ENCODE data around the gene MED13L. TPM values are rescaled to one million over a fixed set of nuclear protein-coding genes. Genes with fewer than 3 reads are reported as not detected.

The MED13L gene
- total RNA-seq, result 69.3 TPM

DNA sequence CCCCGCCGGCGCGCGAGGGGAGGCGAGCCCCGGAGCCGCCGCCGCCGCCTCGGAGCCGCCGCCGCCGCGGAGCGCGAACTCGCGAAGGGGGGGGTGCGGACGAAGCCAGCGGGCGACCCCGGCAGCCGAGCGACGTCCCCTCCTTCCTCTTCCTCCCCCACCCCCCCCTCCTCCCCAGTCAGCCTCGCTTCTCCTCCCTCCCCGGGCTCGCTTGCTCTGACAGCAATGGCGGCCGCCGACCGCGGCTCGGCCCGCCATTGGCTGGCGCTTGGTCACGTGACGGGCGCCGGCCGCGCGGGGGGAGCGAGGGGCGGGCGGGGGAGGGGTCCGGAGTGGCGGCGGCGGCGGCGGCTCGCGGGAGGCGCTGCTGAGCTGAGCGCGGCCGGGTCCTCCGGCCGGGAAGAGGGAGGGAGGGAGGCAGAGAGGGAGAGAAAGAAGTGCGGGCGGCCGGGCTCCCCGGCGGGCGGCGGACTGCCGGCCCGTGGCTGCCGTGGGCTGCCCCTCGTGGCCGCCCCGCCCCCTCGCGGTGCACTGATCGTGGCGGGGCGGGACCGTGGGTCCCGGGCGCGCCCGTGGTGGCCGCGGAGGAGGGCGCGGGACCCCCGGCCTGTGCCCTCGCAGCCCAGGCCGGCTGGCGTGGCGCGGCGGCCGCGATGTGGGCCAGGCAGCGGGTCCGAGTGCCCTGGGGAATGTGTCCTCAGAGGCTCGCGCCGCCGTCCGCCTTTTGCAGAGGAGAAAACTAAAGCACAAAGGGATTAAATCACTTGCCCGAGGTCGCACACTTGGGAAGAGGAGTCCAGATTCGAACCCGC, at the start of gene MED13L:
Gene MED13L (minus strand): TSS at position 227 of the 812 bp plus-strand sequence. CDS start 562 bp downstream, outside the sequence.
- ATAC-seq, result peak; percentile 92

DNA sequence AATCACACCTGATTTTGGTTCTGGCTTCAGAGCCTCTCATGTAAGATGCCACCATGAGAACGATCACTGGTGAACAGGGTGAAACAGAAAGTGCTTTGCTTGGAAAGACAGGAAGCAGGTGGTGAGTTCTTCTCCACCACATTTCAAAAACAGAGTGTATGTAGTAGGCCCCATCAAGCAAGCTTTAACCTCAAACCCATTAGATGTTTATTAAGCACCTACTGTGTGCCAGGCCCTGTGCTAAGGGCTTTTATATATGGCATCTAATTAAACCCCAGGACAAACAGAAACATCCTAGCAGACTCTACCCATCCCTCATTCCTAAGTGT, 47.8 kb upstream of the MED13L start:
- ATAC-seq, result peak; percentile 47

DNA sequence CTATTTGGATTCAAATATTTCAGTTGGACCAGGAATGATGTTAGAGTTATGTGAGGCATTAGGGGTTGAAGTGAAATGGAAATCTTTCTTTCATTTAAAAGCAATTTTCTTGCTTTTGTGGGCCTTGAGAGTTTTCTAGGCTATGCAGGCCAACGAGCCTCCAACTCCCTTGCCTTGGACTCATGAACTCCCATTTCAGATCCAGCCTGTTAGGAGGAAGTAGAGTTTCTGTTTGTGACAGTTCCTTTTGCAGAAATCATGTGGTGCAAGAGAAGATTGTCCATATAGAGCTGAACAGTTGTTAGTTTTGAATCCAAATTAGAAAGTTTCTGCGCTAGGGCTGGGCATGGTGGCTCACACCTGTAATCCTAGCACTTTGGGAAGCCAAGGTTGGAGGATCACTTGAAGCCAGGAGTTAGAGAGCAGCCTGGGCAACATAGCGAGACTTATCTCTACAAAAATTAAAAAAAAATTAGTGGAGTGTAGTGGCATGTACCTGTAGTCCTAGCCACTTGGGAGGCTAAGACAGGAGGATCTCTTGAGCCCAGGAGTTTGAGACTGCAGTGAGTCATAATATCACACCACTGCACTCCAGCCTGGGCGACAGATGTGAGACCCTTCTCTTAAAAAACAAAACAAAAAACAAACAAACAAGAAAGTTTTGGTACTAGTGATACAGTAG, 47.3 kb upstream of the MED13L start:
- ATAC-seq, result no peak

DNA sequence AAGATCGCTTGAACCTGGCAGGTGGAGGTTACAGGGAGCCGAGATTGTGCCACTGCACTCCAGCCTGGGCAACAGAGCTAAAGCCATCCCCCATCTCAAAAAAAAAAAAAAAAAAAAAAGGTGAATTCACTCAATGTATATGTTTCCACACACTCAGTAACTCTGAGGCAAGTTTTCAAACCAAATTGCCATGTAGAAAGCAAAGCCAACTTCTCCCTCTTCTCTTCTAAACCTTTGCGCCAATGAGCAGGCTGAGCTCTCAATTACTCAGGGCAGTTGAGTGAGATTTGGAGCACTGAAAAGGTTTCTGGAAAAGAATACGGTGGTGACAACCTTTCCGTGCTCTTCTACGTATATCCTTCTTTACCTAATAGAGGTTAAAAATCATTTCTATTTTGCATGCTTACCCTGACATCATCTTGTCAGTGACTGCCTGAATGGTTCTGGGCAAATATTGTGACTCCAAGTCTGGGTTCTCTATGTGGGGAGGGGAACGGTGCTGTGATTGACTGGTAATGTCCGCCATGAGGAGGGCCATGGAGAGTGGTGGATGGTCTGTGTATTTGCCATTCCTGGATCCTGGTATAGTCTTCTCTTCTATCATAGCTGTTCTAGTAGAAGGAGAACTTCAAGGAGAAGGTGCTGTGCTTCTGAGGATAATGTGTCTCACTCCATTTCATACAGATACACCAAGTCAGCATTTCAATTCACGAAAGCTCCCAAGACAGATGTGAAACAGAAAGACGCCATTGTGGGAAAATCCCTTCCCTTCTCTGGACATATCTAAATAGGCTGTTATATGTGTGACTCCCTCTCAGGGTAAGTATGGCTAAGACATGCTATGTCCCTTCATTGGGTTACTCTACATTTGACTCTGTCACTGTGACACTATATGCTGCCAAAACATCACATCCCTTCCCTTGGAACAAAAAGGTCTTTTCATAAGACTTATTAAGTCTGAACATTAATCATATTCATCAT, 46.2 kb upstream of the MED13L start:
- ATAC-seq, result no peak

DNA sequence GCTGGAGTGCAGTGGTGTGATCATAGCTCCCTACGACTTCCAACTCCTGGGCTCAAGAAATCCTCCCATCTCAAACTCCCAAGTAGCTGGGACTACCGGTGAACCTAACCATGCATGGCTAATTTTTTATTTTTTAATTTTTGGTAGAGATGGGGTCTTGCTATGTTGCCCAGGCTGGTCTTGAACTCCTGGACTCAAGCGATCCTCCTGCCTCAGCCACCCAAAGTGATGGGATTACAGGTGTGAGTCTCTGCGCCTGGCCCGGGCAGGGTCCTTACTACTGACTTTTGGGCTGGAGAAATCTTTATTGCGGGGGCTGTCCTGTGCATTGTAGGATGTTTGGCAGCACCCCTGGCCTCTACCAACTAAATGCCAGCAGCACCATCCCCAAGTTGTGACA, 44.4 kb upstream of the MED13L start:
- ATAC-seq, result no peak

DNA sequence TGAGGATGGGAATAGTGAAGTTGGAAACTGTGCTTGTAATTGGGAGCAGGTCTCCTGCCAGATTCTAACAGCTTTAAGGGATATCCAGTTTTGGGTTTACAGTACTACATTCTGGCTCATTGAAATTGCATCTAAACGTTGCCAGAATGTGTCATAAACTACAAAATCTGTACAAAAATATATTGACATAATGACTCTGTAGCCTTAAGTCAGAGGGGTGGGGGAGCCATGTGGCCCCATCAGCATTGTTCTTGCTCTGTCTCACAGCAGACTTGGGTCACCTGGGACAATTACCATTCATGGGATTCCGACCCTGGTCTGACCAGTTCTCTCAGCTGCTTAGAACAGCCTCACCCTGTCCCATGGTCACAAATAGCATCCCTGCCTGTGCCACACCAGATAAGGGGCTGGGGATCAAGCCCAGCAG, 43.3 kb upstream of the MED13L start:
- peak; percentile 67 for ATAC-seq

DNA sequence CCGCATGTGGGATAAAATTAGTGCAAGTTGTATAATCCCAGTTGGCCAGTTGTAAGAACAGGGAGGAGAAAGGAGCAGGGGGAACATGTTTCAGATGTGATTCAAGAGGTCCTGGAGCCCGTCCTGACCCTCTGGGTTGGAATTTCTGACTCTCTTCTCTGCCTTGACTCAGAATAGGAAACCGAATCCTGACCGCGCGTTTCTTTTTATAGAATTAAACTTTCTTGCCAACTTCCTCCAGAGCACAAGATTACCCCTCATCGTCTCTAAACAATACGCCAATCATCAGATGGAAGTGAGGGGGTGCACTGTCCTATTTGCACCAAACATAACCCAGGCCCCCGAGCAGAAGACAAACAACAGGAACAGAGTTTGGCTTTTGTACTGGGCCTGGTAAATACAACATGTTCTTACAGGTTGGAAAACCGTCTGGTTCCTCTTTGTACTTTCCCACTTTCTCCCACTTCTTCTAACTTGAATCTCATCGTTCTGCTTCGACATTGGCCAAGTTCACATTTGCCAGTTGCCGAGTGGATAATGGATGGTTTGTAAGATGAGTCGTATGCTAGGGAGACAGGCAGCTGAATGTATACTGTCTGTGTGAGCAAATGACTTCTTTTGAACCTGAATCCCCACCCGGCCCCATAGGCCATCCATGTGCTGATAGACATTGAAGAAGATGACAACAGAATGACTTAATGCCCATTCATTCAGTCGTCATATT, 42.6 kb upstream of the MED13L start:
- ATAC-seq, result peak; percentile 52

DNA sequence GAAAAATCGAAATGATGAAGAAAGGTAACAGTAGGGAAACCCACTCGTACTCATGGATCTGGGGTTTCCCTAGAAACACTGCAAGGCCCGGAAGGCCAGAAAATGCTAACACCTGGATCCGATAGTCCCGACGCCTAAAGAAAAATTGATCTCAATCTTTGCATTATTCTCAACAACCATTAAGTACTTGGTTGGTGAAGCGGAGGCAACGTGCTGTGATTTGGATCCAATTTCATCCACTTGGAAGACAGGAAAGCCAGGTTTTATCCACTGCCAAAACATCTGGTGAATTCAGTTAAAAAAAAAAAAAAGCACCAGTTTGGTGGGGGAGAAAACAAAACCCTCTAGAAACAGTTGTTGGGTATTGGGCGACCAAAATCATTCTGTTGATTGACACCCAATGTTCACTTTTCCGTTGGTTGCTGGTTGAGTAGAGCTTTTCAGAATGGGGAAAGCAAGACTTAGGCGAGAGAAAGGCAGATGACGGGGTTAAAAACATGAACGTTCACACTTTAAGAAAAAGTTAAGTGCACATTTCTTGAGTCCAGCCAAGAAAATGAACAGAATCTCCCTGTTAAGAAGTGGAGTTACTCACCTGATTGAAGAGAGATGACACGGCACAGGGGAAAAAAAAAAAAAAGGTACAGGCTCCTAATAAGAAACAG, 41.9 kb upstream of the MED13L start:
- ATAC-seq, result no peak

DNA sequence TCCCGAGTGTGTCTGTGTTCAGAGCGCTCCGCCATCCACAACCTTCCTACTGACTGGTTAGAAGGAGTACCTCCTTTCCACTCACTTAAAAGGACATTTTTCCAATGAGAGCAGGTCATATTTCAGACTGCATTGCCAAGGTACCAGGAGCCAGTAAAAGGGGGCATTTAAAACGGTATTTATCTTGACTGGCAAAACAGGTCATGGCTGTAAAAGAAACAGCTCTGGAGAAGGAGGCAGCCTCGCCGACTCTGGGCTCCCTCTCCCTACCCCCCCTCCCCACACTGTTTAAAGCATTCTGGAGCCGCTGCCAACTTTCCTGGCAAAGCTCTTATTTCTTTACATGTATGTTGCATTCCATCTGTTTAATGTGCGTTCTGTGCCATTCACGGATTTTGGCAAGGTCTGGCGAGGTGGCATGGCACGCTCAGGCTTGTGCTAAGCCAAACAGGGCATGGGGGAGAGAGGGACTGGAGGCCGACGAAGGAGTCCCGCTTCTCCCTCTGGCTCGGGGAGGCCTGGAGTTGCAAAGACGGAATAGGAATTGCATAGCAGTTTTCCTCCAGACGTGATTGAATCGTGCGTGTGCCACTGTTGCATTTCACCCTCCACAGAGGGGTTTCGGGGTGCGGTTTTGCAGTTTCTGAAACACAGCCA, 41.2 kb upstream of the MED13L start:
- peak; percentile 18 for ATAC-seq

DNA sequence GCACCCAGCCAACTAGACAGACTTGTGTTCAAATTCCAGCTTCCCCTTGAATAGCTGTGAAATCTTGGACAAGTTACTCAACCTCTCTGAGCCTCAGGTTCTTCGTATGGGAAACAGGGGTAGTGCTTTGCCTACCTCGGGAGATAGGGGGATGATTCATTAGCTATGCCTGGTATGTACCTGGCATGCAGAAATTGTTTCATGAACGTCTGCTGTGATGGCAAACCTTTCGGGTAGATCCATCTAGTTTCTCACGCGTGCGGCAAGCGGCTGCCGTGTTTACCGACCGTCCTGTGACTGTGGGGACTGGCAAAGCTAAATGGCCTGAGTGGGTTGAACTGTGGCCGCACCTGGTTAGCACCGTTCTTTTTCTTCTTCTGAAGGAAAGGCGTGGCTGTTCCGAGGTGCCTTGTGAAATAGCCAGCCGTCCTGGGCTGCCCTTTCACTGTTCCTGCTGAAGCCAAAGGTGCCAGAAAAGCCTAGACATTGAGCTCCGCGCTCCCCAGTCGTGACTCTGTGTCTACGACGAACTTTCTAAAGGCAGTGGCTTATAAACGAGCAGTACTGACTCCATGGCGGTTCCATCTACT, 40.6 kb upstream of the MED13L start:
- ATAC-seq, result peak; percentile 35

DNA sequence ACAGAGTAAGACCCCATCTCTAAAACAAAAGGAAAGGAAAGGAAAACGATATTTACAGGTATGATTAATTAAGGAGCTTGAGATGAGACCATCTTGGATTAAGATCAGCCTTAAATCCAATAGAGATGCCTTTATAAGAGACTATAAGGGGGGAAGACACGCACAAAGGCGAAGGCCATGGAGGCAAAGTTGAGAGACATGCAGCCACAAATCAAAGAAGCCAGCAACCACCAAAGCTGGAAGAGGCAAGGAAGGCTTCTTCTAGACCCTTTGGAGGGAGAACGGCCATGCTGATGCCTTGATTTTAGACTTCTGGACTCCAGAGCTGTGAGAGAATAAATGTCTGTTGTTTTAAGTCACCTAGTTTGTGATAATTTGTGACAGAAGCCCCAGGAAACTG, 39.6 kb upstream of the MED13L start:
- ATAC-seq, result no peak

DNA sequence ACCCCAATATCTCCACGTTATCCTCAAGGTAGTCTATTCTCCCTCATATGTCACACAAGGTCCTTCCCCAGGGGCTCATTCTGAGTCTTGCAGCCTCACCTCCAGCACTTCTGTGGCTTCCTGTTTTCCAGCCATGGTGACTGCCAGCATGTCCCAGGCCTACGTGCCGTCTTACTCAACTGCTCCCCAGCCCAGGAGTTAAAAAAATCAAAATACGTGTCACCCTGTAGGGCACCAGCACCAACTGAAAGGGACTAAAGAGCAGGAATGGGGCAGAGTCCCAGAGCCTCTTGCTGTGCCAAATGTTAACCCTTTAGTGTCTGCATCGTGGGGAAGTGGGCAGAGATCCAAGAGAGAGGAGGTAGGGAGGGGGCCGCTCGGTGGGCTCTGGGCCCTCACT, 37.0 kb upstream of the MED13L start:
- ATAC-seq, result no peak

DNA sequence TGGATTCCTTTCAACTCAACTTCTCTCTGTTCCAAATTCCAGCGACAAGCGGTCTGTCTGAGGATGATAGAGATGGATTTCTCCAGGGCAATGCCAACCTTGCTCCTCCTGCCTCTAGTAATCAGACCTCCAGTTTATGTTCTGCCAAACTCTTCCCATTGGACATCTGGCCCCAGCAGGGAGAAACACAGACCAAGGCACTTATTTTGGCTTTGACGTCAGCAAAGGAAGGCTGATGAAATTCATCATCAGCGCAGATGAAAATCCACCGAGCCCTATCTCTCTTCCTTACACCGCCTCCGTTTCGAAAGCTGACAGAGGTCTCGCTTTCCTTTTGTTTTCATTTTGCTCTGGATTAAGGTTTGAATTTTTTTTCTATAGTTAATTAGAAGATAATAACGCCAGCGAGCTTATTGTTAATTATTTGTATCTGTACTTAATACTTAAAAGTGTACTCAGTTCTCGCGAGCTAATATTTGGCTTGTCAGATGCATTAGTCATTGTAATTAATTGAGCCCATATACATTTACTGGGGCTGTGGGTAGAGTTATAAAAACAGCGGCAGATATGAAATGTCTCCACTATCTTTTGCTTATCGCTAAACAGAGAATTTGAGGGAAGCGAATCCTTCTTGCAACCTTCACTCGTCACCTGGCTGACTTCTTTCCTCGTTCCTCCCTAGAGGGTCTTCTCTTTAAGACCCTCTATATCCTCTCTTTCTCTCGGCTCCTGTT, 35.9 kb upstream of the MED13L start:
- no peak for ATAC-seq

DNA sequence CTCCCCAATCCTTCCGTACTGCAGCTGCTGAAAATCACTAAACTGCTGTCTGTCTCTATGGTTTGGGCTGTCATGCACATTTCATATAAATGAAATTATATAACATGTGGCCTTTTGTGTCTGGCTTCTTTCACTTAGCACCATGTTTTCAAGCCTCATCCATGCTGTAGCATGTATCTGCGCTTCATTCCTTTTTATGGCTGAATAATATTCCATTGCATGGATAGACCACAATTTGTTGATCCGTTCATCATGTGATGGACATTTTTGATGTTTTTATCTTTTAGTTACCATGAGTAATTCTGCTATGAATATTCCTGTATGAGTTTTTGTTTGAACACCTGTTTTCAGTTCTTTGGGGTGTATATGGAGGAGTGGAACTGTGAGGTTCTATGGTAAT, 32.6 kb upstream of the MED13L start:
- no peak for ATAC-seq

DNA sequence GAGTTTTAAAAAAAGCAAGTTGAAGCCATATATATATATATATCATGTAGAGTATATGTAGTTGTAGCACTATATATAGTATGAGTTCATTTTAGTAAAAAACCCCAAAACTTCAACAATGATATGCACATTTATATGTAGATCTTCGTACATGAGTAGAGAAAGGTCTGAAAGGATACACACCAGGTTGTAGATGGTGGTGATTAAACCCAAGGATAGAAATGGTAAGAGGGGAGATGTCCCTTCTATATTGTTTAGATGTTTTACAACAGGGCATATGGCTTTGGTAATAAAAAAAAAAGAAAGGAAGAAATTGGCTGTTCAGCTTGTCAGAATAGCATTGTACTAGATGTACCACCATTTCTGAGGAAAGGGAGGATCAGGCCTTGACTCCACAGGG, 31.9 kb upstream of the MED13L start:
- no peak for ATAC-seq

DNA sequence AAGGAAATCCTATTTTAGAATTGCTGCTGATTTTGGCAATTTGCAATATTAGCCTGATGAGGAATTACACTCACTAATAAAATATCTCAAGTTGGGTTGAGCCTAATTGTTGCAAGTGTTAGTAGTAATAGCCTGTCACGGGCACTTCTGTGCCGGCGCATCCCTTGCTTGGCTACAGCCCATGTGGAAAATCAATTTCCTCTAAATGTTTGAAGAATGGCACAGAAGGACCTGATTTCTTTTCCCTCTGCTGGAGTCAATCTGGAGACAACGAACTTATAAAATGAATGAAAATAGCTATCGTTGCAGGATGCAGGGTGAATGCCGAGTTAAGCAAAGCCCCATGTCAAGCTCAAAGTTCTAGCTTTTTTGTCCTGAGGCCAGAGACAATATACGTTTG, 31.2 kb upstream of the MED13L start:
- no peak for ATAC-seq

DNA sequence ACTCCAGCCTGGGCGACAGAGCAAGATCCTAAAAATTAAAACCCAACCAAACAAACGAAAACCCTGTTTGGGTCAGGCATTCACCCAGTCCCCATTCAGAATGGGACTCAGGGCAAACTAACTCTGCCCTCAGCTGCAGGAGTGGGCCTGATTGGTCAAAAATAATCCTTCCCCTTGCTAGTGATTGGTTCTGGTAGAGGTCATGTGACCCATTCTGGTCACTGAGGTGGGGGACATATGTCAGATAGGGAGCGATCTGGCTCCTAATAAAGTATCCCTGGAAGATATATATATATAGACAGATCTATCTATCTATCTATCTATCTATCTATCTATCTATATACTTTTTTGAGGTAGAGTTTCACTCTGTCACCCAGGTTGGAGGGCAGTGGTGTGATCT, 29.5 kb upstream of the MED13L start:
- no peak for ATAC-seq

DNA sequence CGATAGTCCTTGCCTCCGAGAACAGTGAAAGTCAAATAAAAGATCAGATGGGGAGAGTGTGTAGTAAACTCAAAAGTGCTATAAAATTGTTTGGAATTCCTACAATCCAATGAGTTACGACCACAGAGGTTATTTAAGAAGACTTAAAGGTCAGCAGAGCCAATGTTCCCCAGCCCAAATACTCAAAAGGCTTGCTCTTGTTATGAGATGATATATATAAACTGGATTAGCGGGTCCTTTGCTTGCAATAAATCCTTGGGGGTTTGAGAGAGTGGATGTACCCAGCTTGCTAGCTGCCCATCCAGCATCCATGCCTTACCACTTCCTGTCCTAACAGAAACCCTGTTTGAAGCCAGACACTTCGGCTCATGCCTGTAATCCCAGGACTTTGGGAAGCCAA, 29.0 kb upstream of the MED13L start:
- ATAC-seq, result no peak

DNA sequence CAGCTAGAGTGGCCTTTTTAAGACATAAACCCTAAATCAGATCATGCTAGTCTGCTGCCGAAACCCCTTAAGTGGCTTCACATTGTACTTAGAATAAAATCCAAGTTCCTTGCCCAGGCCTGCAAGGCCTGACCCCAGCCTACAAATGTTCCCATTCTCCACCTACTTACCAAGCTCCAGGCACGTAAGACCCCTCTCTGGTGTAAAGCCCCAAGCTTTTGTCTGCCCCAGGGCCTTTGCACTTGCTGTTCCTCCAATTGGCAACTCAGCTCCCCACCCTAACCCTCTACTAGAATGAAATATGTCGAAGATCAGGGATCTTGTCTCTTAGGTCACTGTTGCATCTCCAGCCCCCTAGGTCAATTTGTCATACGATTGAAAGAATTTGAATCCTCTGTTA, 27.1 kb upstream of the MED13L start:
- no peak for ATAC-seq

DNA sequence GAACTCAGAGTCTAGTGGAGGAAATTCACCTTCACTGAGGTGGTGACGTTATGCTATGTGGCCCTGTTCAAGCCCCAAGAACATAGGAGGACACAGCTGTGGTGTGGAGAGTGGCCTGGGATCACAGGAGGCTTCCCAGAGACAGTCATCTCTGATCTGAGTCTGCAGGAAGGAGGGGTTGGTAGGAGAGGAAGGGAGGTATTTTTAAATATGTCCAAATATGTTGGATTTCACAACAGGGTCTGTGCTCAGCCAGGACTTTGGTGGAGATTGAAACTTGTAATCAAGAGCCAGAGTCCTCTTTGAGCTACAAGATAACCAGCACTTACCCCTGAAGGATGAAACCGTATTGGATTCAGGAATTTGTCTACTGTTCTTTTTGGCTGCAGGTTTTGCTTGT, 26.4 kb upstream of the MED13L start:
- ATAC-seq, result no peak

Data from esophagus mucosa (tissue), 1 donor.